ENCODE measurements around the gene DPP7. TPM values are rescaled to one million over a fixed set of nuclear protein-coding genes. Genes with fewer than 3 reads are reported as not detected.

The DPP7 gene
- total RNA-seq: 251 and 260 TPM in 2 replicates

DNA sequence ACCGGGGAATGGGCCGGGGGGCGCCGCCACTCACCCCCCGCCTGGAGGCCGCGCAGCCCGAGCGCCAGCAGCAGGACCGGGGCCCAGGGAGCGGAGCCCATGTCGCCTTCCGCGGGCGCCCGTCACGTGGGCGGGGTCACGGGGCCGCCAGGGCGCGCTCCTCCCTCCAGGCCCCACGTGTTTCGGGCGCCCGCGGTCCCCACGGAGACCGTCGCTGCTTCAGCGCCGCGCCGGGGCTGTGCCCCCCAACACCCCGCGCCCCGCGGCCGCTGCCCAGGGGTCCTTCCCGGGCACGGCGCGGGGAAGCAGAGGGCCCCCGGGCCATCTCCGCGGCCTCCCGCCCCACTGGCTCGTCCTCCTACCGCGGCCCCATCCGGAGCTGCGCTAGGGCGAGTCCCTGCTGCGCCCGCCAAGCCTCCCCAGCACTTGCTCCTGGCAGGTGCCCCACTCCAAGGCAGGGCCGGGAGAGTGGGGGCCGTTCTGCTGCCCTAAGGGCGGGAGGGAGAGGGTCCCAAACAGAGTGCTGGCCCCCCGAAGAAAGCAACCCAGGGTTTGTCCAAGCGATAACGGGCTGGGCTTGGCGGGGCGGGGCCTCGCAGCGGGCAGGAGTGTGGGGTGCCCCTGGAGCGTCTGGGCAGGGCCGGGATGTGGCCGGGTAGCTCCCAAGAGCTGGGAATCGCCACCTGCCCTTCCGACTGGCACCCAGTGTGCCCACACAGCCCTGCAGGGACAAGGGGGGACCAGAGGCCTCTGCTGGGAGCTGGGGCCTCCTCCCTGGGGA lies at the start of gene DPP7:
TSS of gene DPP7 (minus strand) at position 121 of the 781 bp plus-strand sequence. CDS start at position 101, 20 bp downstream.
- intact Hi-C loops (cut with micrococcal nuclease): loop anchor here (1.0 kb wide), 2 partner anchors 14 to 20 kb away; no protein-coding TSS in a partner anchor

DNA sequence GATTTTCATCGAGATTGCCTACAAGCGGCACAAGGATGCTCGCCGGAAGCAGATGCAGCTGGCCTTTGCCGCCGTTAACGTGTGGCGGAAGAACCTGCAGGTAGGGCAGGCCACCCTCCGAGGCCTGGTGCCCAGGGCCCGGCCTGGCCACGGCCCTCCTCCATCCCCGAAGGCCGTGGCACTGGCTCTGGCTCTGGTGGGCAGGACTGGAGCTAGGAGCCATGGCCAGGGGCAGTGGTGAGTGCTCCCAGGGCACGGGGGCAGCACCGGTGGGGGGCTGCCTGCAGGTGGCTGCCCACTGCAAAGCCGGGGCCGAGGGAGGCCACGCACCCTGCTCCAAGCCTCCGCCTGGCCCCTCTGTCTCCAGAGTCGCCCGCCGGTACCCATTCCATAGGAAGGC lies 49.3 kb upstream of the DPP7 start:
- intact Hi-C loops (cut with micrococcal nuclease): no loop called here

DNA sequence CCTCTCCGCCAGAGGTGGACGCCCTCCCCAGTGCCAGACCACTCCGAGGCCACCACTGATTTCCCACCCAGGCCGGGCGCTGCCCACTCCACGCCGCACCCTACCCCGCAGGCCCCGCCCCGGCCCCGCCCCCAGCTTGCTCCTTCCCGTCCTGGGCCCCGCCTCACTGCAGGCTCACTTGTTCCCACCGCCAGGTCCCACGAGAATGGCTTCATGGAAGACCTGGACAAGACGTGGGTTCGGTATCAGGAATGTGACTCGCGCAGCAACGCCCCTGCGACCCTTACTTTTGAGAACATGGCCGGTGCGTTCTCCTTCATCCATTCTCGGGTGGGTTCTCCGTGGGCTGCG lies 48.8 kb upstream of the DPP7 start:
- intact Hi-C loops (cut with micrococcal nuclease): no loop called here

DNA sequence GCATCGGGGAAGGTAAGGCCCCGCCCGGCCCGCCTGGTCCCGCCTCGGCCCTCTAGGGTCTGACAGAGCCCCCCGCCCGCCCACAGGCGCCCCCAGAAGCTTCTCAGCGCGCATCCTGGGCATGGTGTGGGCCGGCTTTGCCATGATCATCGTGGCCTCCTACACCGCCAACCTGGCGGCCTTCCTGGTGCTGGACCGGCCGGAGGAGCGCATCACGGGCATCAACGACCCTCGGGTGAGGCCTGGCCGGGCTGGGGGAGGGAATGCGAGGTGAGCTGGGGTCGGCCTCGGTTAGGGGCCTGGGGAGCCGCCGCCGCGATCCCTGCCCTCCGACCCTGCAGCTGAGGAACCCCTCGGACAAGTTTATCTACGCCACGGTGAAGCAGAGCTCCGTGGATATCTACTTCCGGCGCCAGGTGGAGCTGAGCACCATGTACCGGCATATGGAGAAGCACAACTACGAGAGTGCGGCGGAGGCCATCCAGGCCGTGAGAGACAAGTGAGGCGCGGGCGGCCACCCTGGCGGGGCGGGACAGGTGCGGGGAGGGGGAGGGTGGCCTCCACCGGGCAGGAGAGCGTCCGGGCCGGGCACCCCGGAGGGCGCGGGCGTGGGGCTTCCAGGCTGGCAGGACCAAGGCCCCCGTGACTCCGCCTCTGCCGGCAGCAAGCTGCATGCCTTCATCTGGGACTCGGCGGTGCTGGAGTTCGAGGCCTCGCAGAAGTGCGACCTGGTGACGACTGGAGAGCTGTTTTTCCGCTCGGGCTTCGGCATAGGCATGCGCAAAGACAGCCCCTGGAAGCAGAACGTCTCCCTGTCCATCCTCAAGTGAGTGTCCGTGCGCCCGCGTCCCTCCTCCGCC lies 48.2 kb upstream of the DPP7 start:
- intact Hi-C loops (cut with micrococcal nuclease): no loop called here

DNA sequence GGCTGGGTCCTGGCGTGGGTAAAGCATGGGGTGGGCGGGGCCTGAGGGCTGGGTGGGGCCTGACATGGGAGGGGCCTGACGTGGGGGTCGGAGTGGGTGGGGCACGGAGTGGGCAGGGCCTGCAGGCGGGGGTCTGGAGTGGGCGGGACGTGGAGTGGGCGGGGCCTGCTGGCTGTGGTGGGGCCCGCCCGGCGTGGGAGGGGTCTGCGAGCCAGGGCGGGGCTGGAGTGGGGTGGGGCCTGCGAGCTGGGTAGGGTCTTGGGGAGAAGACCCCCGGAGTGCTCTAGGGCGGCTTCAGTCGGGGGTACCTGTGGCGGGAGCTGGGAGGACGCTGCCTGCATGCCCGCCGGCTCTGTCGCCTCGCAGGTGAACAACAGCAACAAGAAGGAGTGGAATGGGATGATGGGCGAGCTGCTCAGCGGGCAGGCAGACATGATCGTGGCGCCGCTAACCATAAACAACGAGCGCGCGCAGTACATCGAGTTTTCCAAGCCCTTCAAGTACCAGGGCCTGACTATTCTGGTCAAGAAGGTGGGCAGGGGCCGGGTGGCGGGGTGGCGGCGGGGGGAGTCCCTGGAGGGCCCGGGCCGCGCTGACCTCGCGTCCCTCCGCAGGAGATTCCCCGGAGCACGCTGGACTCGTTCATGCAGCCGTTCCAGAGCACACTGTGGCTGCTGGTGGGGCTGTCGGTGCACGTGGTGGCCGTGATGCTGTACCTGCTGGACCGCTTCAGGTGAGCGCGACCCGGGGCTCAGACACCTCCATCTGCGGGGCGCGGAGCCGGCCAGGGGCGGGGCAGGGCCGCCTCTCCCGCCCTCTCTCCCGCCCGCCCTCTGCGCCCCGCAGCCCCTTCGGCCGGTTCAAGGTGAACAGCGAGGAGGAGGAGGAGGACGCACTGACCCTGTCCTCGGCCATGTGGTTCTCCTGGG lies 47.3 kb upstream of the DPP7 start:
- intact Hi-C loops (cut with micrococcal nuclease): no loop called here

DNA sequence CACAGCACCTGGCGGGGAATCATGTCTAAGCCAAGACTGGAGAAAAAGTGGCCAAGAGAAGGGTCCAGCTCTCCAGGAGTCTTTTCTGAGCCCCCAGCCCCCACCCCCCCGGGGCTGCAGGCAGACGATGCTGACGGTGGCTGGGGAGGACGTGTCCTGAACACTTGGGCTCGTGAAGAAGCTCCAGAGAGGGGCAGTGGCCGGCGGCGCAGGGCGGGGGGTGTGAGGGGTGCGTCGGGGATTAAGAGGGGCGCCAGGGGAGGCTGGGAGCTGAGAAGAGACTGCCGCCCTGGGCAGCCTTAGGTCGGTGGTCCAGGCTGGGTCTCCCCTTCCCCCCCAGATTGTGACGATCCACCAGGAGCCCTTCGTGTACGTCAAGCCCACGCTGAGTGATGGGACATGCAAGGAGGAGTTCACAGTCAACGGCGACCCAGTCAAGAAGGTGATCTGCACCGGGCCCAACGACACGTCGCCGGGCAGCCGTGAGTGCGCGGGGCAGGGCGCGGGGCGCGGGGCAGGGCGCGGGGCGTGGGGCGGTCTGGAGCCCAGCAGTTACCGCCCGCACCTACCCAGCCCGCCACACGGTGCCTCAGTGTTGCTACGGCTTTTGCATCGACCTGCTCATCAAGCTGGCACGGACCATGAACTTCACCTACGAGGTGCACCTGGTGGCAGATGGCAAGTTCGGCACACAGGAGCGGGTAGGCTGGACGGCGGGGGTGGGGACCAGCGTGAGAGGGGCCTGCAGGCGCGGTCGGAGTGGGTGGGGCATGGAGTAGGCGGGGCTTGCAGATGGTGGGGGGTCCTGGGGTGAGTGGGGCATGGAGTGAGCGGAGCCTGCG lies 46.4 kb upstream of the DPP7 start:
- intact Hi-C loops (cut with micrococcal nuclease): no loop called here

DNA sequence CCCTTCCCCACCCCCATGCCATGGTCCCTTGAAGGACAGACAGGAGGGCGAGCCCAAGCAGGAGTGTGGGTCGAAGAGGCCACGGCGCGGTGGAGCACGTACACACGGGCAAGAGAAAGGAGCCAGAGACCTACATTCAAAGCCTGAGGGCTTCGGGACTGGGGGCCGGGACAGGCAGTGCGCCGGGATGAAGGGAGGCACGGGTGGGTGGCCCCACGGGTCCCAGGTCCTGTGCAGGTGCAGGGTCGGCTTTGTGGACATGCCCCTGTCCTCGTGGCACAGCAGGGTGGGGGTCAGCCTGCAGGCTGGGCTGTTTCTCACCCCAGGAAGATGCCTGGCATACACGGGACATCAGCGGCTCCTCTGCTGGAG lies 45.5 kb upstream of the DPP7 start:
- intact Hi-C loops (cut with micrococcal nuclease): no loop called here

DNA sequence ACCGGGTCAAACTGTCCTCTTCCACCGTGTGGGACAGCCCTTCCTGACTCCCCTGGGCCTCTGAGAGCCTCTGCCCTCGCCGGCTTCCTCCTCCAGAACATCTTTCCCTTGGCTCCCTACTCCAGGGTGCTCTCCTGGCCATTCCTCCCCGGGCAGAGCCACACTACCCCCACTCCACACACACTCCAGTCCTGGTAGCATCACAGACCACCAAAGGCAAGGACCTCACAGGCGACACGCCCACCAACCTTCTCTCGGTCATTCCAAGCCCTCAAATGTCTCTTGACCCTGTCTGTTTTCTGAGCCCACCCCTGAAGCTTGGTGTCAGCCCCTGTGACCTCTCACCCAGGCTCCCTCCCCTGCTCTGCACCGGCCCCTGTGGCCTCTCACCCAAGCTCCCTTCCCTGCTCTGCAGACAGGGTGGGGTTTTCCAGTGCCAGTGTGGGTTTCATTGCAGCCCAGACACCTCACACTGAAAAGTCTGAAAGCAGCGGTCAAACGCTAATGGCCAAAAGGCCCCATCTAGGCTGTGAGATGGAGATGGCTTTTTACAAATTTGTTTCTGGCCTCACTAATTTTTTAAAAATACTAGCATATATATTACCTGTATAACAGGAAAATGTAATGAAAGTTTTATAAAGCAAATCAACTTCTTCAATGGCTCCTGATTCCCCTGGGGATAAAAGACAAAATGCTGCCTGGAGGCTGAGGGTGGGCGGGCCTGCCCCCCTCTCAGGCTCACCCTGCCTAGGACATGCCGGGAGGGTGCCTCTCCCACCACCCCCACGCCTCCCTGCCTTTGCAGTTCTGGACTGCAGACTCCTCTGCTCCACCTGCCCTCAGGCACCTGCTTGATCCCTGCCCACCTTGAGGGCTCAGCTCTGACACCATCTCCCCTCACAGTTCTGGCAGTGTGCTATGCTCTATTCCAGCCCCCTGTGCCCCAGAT lies 44.8 kb upstream of the DPP7 start:
- intact Hi-C loops (cut with micrococcal nuclease): loop anchor here (10.0 kb wide), 2 partner anchors 135 to 315 kb away; partner anchors contain the start of genes ABCA2, AJM1 and PHPT1

DNA sequence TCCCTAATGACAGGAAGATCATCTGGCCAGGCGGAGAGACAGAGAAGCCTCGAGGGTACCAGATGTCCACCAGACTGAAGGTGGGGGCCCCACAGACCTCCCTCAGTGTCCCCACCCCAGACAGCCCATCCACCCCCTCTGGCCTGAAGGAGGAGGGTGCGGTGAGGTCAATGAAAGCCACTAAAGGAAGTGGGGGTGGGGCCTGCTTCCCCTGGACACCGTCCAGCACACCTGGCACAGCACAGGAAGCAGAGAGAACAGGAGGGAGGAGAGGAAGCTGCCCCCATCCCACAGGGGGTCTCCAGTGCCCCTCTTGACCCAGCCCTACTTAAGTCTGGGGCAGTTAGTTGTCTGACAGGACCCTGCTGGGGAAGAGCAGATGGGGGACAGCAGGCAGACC lies 44.1 kb upstream of the DPP7 start:
- intact Hi-C loops (cut with micrococcal nuclease): loop anchor here (10.0 kb wide), 2 partner anchors 134 to 314 kb away; partner anchors contain the start of genes ABCA2, AJM1 and PHPT1

DNA sequence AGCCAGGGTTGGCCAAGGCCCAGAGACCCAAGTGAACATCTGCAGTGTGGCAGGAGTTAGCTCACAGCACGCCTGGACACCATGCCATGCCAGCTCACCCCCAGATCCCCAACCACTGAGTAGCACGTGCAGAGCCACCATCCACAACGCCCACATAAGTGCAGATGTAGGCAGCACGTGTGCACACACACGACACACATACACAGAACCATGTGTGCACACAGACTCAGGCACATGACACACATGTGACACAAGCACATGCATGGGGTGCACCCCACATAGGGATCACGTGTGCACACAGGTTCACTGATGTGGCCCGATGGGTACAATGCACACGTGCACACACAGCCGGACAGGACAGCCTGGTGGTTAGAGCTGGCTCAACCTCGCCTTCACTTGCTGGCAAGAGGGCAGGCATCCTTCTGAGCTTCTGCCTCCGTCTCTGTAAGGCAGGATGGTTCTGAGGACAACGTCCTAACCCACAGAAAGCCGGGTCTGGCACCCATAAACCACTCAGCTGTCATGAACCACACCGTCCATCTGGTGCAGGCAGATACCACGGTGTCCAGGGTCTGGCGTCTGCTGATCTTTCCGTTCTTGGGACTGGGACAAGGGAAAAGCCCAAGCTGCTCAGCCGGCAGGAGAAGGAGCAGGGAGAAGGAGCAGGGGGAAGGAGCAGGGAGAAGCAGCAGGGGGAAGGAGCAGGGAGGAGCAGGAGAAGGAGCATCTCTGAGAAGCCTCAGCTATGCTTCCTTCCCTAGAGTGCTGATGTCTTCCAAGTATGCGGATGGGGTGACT lies 43.3 kb upstream of the DPP7 start:
- intact Hi-C loops (cut with micrococcal nuclease): loop anchor here (1.0 to 10.0 kb wide), 5 partner anchors 43 to 313 kb away; partner anchors contain the start of genes ABCA2, AJM1, MAN1B1 and PHPT1

DNA sequence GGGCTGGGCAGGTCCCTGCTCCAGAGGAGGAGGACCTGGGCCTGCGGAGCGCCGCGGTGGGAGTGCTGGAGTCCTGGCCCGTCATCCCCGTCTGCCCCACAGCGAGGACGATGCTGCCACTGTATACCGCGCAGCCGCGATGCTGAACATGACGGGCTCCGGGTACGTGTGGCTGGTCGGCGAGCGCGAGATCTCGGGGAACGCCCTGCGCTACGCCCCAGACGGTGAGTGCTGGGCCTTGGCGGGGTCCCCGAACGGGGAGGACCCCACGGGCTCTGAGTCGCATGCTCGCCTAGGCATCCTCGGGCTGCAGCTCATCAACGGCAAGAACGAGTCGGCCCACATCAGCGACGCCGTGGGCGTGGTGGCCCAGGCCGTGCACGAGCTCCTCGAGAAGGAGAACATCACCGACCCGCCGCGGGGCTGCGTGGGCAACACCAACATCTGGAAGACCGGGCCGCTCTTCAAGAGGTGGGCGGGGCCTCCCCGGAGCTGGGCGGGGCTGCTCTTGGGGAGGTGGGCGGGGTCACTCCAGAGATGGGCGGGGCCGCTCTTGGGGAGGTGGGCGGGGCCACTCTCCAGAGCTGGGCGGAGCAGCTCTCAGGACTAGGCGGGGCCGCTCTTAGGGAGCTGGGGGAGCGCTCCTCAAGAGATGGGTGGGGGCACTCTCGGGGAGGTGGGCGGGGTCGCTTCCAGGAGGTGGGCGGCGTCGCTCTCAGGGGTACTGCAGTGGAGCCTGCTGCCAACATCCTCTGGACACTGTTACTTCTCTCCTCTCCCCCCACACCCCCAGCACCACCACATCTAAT lies 42.2 kb upstream of the DPP7 start:
- intact Hi-C loops (cut with micrococcal nuclease): loop anchor here (1.0 to 10.0 kb wide), 5 partner anchors 44 to 312 kb away; partner anchors contain the start of genes ABCA2, AJM1, MAN1B1 and PHPT1

DNA sequence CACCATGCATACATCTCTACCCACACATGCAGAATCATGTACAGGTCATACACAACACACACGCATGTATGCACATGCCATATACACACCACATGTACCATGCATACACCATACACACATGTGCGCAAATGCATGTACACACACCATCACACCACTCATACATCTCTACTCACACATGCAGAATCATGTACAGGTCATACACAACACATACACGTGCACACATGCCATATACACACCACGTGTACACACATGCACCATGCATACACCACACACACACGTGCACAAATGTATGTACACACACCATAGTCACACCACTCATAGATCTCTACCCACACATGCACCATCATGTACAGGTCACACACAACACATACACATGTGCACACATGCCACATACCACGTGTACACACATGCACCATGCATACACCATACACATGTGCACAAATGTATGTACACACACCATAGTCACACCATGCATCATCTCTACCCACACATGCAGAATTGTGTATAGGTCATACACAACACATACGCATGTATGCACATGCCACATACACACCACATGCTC lies 38.4 kb upstream of the DPP7 start:
- intact Hi-C loops (cut with micrococcal nuclease): loop anchor here (5.0 to 10.0 kb wide), 3 partner anchors 128 to 308 kb away; partner anchors contain the start of genes ABCA2, AJM1 and PHPT1

DNA sequence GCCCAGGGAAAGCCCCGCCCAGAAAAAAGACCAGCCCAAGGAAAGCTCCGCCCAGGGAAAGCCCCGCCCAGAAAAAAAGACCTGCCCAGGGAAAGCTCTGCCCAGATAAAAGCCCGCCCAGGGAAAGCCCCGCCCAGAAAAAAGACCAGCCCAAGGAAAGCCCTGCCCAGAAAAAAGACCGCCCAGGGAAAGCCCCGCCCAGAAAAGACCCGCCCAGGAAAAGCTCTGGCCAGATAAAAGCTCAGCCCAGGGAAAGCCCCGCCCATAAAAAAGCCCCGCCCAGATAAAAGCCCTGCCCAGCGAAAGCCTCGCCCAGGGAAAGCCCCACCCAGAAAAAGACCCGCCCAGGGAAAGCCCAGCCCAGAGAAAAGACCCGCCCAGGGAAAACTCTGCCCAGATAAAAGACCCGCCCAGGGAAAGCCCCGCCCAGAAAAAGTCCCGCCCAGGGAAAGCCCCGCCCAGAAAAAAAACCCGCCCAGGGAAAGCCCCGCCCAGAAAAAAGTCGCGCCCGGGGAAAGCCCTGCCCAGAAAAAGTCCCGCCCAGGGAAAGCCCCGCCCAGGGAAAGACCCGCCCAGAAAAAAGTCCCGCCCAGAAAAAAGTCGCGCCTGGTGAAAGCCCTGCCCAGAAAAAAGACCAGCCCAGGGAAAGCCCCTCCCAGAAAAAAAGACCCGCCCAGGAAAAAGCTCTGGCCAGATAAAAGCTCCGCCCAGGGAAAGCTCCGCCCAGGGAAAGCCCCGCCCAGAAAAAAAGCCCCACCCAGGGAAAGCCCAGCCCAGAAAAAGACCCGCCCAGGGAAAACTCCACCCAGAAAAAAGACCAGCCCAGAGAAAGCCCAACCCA lies 36.3 kb upstream of the DPP7 start:
- intact Hi-C loops (cut with micrococcal nuclease): loop anchor here (1.0 to 10.0 kb wide), 8 partner anchors 22 to 361 kb away; partner anchors contain the start of genes ABCA2, AJM1, ANAPC2 and PHPT1

DNA sequence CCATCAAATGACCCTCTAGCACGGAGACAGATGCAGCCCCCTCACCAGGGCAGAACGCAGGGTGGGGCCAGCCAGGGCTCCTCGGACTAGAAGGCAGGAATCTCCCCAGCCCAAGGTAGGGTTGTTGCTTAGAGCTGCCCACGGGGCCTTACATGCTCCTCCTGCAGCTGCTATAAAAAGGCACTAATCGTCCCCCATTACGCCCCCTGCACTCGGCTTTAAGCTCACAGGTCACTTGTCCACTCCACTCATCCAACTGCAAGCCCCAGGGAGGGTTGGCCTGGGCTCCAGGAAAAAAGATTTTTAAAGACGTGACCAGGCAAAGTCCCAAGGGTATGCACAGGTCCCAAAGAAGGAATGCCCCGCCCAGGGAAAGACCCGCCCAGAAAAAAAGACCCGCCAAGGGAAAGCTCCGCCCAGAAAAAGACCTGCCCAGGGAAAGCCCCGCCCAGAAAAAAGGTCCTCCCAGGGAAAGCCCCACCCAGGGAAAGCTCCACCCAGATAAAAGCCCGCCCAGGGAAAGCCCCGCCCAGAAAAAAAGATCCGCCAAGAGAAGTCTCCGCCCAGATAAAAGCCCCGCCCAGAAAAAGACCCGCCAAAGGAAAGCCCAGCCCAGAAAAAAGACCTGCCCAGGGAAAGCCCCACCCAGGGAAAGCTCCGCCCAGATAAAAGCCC lies 35.5 kb upstream of the DPP7 start:
- intact Hi-C loops (cut with micrococcal nuclease): loop anchor here (2.0 to 10.0 kb wide), 5 partner anchors 39 to 349 kb away; partner anchors contain the start of genes ABCA2, AJM1, ANAPC2 and PHPT1

DNA sequence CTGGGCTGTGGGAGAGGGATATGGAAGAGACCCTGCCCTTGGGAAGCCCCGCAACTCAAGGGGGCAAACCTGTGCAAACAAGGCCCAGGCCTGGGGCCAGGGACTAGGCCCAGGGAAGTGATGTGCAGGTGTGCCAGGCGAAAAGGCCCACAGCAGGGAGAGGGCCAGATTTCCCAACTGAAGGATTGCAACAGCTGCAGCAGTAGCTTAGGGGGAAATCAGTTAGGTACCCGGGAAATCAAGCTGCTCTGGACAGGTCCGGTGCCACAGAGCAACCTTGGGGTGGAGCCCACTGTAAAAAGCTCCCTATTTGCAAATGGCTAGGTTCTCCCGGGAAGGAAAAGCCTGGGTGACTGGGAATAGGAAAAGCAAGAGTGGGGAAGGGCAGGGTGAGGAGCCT lies 34.8 kb upstream of the DPP7 start:
- intact Hi-C loops (cut with micrococcal nuclease): no loop called here
